SK-N-MC (cell line): Measurements from ENCODE around the gene MAP3K12.

Experiments used
- EZH2 ChIP-seq: fragments of 200-600 bp; sonication (generic); IDR thresholded peaks from one replicate; pipeline ENCODE4 v1.6.1; 2017; ENCODE audit warnings: antibody characterized with exemption
- POLR2AphosphoS5 ChIP-seq: IDR thresholded peaks from 2 replicates; pipeline ENCODE4 v1.6.1; 2012; ENCODE audit warnings: mild to moderate bottlenecking, low read depth, low read length, borderline replicate concordance

- TF ChIP-seq EZH2: no peak
- TF ChIP-seq POLR2AphosphoS5: no peak
These were observed 44.6 kb downstream of the MAP3K12 start for GRCh38 chr12:53454707-53455106.
